ENCODE data around the gene EED. TPM values are rescaled to one million over a fixed set of nuclear protein-coding genes. Genes with fewer than 3 reads are reported as not detected.

The EED gene
- polyA plus RNA-seq, 3 donors = 2.3 to 17.8 (median 5.1) TPM

GRCh38 chr11:86237267-86237804 is 7.2 kb upstream of the EED start:
- no peak overlapping the region for H3K27ac ChIP-seq (ENCODE audit: low read depth in 1 of 2, low read length in 2 of 2)
- WGBS (ENCODE audit: insufficient coverage) = 97% methylated on average over 4 of the region's 9 CpGs
- no peak for DNase-seq
- no peak overlapping the region for H3K9ac ChIP-seq (ENCODE audit: insufficient read depth, low read length, poor library complexity, severe bottlenecking)
- H3K4me3 ChIP-seq (replicated peaks in 1 of 3; ENCODE audit: low read depth in 2 of 3, low read length in 3 of 3) = no peak overlapping the region
- TF ChIP-seq CTCF (IDR thresholded peaks at IDR 0.05) = no peak
- H3K27ac Mint-ChIP-seq = no peak overlapping the region
- no peaks in the 10 kb centered on the region for H3K9me3 ChIP-seq (replicated peaks in 1 of 2; ENCODE audit: control insufficient read depth in 1 of 2, insufficient read depth in 1 of 2, low read length in 2 of 2)
- peaks cover 0 to 7% (median 4%) of the 10 kb centered on the region in 3 donors for H3K27me3 Mint-ChIP-seq (ENCODE audit: low read depth in 3 of 3)
- peaks cover 2% of the 10 kb centered on the region for H3K4me1 Mint-ChIP-seq
- H4K20me1 ChIP-seq (ENCODE audit: insufficient read depth, low read length) = no peaks in the 10 kb centered on the region
- intact Hi-C loops (cut with micrococcal nuclease) = no loop called here
- no peaks in the 10 kb centered on the region for H3K36me3 ChIP-seq (replicated peaks in 1 of 2; ENCODE audit: control insufficient read depth in 1 of 2, insufficient read depth in 2 of 2, low read length in 2 of 2)
- H3K79me2 ChIP-seq (ENCODE audit: insufficient read depth, low read length) = no peaks in the 10 kb centered on the region
- H3K4me1 ChIP-seq (ENCODE audit: control insufficient read depth in 1 of 2, insufficient read depth in 2 of 2, low read length in 2 of 2) = peaks cover 0 to 3% of the 10 kb centered on the region in 2 donors
- H3K27me3 ChIP-seq (ENCODE audit: control insufficient read depth in 2 of 2, insufficient read depth in 2 of 2, low read length in 2 of 2) = no peaks in the 10 kb centered on the region
- H3K4me3 Mint-ChIP-seq = no peak overlapping the region
- no peaks in the 10 kb centered on the region for H3K36me3 Mint-ChIP-seq
- H3K4me2 ChIP-seq (replicated peaks; ENCODE audit: extremely low read depth, low read length, poor library complexity, severe bottlenecking) = no peak overlapping the region
- H2AFZ ChIP-seq (ENCODE audit: insufficient read depth, low read depth, low read length, poor library complexity, severe bottlenecking) = no peak overlapping the region
- peaks cover 0 to 1% (median 0%) of the 10 kb centered on the region in 7 donors for H3K9me3 Mint-ChIP-seq

- Histone ChIP-seq H3K36me3 (replicated peaks in 1 of 2; ENCODE audit: control insufficient read depth in 1 of 2, insufficient read depth in 2 of 2, low read length in 2 of 2) (no peaks in the 10 kb centered on the region), H3K4me2 (replicated peaks; ENCODE audit: extremely low read depth, low read length, poor library complexity, severe bottlenecking) (no peak overlapping the region), H3K27me3 (ENCODE audit: control insufficient read depth in 2 of 2, insufficient read depth in 2 of 2, low read length in 2 of 2) (no peaks in the 10 kb centered on the region), H3K9ac (ENCODE audit: insufficient read depth, low read length, poor library complexity, severe bottlenecking) (no peak overlapping the region), H3K79me2 (ENCODE audit: insufficient read depth, low read length) (no peaks in the 10 kb centered on the region), H3K4me3 (replicated peaks in 1 of 3; ENCODE audit: low read depth in 2 of 3, low read length in 3 of 3) (no peak overlapping the region), H2AFZ (ENCODE audit: insufficient read depth, low read depth, low read length, poor library complexity, severe bottlenecking) (no peak overlapping the region), H4K20me1 (ENCODE audit: insufficient read depth, low read length) (no peaks in the 10 kb centered on the region), H3K9me3 (replicated peaks in 1 of 2; ENCODE audit: control insufficient read depth in 1 of 2, insufficient read depth in 1 of 2, low read length in 2 of 2) (no peaks in the 10 kb centered on the region), H3K4me1 (ENCODE audit: control insufficient read depth in 1 of 2, insufficient read depth in 2 of 2, low read length in 2 of 2) (peaks cover 15 to 16% of the 10 kb centered on the region in 2 donors), H3K27ac (ENCODE audit: low read depth in 1 of 2, low read length in 2 of 2) (no peak overlapping the region)
- no peak for DNase-seq
- Mint-ChIP-seq H3K27me3 (ENCODE audit: low read depth in 3 of 3) (peaks cover 0 to 1% (median 1%) of the 10 kb centered on the region in 3 donors), H3K9me3 (no peaks in the 10 kb centered on the region), H3K4me1 (no peaks in the 10 kb centered on the region), H3K4me3 (no peak overlapping the region), H3K36me3 (no peaks in the 10 kb centered on the region), H3K27ac (no peak overlapping the region)
- intact Hi-C loops (cut with micrococcal nuclease) = loop anchor here in 1 of 2 donors (10.0 kb wide), 2 partner anchors 385 to 575 kb away; partner anchors contain the start of genes CCDC83 and CREBZF
- TF ChIP-seq CTCF (IDR thresholded peaks at IDR 0.05) = no peak
- 96% methylated on average over 3 of the region's 4 CpGs for WGBS (ENCODE audit: insufficient coverage)
Observed at GRCh38 chr11:86240164-86240563, 4.4 kb upstream of the EED start.

Data from CD14-positive monocyte (primary cell).